Stimulated activated CD4-positive, alpha-beta T cell treated with anti-CD3 and anti-CD28 coated beads, TNF-alpha, amount 100 ng/mL, for 4 hours (primary cell): Measurements from ENCODE around the gene SYMPK.
A peak's percentile ranks its signal among the peaks of the same experiment; 100 is the strongest.

Source experiments
- DNase-seq, 3 experiments: peaks; one replicate each; pipeline ENCODE4 v3.0.0-alpha.2; 2020; ENCODE audit warnings: low read depth in 3 of 3

SYMPK gene

GRCh38 chr19:45825263-45825605, 37.7 kb downstream of the SYMPK start:
- no peak for DNase-seq

DNA sequence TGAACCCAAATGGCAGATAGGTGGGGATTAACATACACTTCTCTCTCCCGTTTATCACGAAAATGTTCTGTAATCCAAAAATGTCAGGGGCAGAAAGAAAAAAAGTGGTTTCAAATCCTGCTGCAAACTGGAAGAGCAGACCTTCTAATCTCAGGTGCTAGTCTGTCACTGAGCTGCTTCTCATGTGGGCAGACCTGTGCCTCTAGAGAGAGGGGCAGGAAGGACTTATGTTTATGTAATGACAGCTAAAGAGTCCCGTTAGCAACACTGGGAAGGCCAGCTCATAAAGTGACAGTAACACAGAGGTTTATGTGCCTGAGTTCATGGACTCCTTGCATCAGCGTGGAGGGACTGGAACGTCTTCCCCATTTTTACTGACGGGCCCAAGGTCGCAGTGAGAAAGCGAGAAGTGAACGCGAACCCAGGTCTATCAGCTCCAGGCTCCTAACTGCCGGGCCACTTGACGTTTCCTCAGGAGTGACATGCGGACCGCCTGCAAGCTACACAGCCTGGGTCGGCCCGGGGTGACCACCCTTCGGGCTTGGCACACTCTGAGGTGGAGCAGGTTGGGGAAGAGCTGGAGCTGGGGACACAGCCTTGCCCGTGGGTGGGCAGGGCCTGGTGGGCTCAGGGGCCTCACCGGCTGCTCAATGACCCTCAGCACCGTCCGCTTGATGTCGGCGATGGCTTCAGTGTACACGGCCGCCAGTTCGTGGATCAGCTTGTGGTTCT, 38.2 kb downstream of the SYMPK start:
- no peak for DNase-seq

DNA sequence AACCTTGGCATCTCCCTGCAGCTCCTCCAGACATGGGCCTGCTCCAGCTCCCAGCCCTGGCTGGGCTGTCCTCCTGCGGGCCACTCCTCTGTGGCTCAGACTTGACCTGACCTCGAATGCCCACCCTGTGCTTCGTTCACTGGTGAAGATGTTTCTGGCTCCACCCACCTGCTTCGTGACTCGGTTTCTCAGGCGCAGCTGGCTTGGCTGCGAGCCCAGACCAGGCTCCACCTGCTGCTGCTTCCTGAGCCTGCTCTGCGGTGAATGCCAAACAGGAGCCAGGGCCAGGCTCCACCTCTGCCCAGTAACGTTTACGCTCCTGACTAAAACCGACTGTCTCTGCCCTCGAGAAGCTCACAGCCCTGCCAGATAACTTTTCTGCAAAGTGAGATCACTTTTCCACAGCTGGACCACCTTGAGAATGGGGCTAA, 38.9 kb downstream of the SYMPK start:
- DNase-seq, result no peak

DNA sequence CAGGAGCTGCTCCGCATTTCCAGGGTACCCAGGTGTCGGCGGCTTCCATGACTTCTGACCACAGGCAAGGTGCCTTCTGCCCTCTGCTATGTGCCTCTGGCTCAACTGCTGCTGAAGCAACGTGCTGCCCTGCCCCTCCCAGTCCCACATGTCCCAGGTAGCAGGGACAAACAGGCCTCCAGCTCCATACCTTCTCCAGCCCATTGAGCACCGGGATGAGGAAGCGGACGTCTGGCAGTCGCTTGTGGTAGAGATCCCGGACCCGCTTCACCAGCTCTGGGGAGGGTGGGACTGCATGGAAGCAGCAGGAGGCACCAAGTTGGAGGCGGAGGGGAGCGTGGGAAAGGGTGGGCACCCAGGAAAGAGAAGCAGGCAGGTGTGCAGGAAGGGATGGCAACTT, 39.8 kb downstream of the SYMPK start:
- no peak for DNase-seq

DNA sequence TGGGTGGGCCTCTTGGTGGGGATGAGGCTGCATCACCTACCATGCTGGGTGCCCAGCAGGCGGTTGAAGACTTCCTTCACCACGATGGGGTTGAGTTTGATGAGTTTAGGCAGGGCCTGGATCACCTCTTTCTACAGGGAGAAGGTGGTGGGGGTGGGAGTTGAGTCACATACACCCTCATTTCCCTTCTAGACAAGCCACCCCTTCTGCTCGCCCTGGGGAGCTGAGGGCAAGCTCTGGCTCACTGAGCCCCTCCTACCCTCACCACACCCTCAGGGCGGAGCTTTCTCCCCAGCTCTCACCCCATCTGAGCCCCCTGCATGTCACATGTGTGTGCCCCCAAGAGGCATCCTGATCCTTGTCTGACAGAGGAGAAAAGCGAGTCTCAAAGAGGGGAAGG, 40.2 kb downstream of the SYMPK start:
- DNase-seq, result no peak

GRCh38 chr19:45821570-45821969, 41.4 kb downstream of the SYMPK start:
- no peak for DNase-seq

DNA sequence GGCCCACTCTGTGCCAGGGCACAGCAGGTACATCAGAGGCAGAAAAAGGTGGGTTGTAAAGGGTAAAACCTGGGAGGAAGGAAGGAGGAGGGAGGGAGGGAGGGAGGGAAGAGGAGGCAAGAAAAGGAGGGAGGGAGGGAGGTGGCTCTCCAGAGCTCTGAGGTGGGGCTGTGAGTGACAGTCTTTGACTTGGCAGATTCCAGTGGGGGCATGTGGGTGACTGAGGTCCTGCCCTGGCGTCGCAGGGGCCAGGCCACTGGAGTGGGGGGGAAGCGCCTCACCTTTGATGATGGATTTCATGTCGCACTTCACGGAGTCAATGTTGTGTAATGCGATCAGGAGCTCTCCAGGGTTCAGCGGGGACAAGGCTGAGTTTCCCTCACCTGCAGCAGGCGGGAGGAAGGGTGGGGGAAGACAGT, 41.8 kb downstream of the SYMPK start:
- DNase-seq, result no peak

GRCh38 chr19:45820413-45821102, 42.4 kb downstream of the SYMPK start:
- DNase-seq, result no peak

DNA sequence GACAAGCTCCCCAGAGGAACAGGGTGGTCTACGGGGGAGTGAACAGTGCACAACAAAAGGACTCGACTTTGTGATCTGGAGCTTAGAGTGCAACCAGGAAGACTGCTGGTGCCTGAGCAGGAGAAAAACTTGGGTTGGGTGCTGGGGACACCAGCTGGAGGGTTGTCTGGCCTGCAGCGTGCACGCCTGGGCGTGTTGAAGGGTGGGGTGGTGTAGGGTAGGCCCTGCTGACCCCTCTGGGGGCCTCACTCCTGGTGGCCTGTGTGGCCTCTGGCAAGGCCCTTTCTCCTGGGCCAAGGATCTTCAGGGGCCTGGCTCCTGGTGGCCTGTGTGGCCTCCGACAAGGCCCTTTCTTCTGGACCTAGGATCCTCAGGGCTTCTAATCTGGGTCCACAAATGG, 43.2 kb downstream of the SYMPK start:
- no peak for DNase-seq

DNA sequence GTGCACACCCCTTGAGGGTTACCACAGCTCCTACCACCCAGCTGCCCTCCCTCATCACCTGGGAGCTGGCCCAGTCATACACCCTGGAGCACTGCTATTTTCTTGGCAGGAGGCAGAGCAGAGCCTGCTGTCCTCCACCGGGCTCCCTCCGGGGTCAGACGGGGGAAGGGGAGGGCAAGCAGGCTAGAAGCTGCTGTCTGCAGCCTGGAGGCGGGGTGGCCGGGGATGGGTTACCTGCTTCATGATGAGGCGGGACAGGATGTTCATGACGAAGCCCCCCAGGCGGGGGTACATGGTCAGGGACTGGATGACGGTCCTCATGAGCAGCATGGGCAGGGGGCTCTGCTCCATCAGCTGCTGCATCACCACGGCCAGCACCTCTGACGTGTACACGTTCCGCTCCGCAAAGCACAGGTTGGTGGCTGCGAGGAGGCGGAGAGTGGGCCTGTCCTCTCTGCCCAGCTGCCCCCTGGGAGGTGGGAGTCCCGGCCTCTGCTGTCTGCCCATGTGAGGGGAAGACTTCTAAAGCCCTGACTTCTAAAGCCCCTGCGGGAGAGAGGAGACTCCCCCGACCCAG, 45.1 kb downstream of the SYMPK start:
- DNase-seq, result no peak

DNA sequence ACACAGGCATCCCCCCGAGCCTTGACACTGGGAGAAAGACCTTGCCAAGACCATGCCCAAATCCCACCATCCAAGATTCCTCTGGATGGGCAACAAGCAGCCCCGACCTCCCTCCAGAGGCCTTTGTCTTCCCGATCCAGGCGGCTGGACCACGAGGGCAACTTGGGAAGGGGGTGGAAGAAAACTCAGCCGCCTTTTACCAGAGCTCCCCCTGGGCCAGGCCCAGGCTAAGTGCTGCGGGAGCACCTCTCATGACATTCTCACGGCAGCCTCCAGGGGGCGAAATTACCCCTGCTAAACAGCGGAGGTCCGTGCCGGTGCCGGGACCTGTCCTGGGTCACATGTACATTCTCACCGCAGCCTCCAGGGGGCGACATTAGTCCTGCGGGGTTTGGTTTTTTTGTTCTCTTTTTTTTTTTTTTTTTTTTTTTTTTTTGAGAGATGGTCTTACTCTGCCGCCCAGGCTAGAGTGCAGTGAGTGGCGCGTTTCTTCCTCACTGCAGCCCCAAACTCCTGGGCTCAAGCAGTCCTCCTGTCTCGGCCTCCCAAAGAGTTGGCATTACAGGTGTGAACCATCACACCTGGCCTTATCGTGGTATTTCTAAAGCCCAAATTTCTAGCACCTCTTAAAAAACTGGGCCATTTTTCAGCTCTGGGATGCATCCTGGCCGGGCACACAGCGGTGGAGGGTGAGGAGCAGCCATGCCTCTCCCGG, 45.8 kb downstream of the SYMPK start:
- DNase-seq, result peak; percentile 91 to 96 (median 94)

GRCh38 chr19:45816236-45817009, 46.5 kb downstream of the SYMPK start:
- DNase-seq, result no peak

- no peak for DNase-seq
Observed at GRCh38 chr19:45815481-45816216, 47.3 kb downstream of the SYMPK start.

- no peak for DNase-seq
Observed at GRCh38 chr19:45814851-45815480, 48.0 kb downstream of the SYMPK start, which contains the start of gene RSPH6A. TSS of gene RSPH6A (minus strand) at chr19:45815308. CDS start at chr19:45815176, 132 bp downstream.

GRCh38 chr19:45814166-45814780, 48.7 kb downstream of the SYMPK start:
- no peak for DNase-seq

DNA sequence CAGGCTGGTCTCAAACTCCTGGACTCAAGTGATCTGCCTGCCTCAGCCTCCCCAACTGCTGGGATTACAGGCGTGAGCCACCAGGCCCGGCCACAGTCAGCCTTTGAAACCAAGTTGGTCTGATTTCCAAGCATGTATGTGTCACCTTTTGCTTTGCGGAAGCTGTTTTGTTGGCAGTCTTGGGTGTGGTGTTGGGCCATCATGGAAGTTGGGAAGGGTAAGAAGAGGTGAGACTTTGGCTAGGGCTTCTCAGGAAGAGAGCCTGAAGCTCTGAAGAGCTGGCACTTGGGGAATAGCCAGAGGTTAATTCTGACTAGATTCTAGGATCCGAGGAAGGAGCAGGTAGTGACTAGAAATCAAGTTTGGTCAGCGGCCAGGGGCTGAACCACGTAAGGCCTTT, 50.6 kb downstream of the SYMPK start:
- no peak for DNase-seq

DNA sequence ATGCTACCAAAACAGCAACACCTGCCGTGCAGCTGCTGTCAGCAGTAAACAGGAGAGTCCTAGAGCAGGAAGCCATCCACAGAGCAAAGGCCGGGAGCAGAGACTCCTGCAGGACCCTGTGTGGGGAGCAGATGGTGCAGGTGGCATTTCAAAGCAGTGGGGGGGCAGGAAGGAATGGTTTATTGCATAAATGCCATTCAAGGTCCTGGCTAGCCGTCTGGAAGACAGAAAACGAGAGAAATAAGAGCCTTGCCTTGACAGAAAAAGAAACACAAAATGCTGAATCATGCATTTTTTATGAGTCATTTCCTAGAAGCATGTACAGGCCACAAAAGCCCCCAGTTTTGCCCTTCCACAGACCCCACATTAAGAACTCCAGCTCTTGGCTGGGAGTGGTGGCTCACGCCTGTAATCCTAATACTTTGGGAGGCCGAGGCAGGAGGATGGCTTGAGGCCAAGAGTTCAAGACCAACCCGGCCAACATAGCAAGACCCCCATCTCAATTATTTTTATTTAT, 53.2 kb downstream of the SYMPK start:
- no peak for DNase-seq

- no peak for DNase-seq
Observed at GRCh38 chr19:45805719-45806118, 57.2 kb downstream of the SYMPK start.

- DNase-seq, result no peak
Observed at GRCh38 chr19:45804959-45805230, 58.1 kb downstream of the SYMPK start.
